Fibroblast of skin of back (primary cell): ENCODE data around the gene SPOCK1.

Experiments used
- DNase-seq: peaks from one replicate; pipeline ENCODE4 v3.0.0-alpha.2; 2013

The SPOCK1 gene

DNA sequence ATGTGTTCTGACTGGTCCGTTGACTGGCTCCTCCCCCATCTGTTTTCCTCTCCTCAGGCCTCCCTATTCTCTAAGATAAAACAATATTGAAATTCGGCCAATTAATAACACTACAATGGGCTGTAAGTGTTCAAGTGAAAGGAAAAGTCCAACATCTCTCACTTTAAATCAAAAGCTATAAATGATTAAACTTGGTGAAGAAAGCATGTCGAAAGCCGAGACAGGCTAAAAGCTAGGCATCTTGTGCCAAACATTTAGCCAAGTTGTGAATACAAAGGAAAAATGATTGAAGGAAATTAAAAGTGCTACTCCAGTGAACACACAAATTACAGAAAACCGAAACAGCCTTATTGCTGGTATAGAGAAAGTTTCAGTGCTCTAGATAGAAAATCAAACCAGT lies 310.6 kb downstream of the SPOCK1 start:
- DNase-seq: no peak

GRCh38 chr5:137186759-137187461 lies 312.2 kb downstream of the SPOCK1 start:
- DNase-seq: peak; percentile 86

DNA sequence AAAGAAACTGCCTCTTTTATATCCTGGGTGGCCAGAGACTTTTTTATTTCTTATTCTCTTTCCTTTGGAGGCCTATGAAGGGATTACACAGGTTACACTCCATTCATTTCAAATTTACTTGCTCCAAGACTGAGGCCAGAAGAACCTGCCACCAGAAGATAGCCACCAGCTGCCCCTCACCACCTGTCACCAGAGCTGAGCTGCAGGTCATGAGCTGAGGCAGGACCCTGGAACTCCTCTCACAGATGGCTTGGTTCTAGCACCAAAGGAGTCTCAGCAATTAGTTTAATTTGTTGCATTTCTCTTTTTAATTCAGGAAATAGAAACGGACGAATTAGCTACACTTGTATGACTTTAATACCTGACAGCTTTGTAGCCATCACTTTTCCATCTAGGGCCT lies 313.9 kb downstream of the SPOCK1 start:
- no peak for DNase-seq

- no peak for DNase-seq
Observed at GRCh38 chr5:137184734-137185133, 314.4 kb downstream of the SPOCK1 start.

GRCh38 chr5:137182576-137182975 lies 316.6 kb downstream of the SPOCK1 start:
- no peak for DNase-seq

DNA sequence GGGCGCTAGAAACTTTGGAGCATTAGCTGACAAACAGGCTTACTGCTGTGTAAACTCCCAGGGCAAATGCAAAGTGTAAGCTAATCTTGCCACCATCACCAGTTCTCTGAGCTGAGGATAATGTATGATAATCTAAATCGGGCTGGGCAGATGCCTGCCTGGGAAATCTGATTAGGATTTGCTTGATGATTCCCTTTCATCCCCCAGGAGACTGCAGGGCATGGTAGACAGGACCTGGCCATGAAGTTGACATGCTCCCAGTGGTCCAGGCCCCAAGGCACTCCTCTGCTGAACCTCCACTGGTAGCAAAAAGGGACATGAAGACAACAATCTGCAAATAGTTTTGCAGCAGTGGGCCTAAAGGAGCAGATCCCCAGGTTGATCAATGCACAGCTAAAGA lies 317.5 kb downstream of the SPOCK1 start:
- no peak for DNase-seq

DNA sequence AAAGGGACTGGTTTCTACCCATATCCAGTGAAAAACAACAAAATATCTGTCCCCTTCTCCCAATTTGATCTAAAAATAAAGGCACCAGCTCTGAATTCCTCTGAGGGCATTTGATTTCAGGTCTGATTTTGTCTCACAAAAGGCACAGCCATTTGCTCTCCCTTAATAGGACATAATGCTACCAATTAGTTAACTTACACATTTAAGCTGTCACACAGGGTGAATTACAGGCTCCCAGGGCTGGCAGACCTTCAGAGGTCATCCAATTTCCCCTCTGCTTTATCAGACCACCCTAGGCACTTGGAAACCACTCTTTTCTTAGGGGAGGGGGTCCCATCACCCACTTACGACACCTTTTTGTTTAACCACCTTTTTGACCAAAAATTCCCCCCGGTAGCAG lies 319.9 kb downstream of the SPOCK1 start:
- no peak for DNase-seq

DNA sequence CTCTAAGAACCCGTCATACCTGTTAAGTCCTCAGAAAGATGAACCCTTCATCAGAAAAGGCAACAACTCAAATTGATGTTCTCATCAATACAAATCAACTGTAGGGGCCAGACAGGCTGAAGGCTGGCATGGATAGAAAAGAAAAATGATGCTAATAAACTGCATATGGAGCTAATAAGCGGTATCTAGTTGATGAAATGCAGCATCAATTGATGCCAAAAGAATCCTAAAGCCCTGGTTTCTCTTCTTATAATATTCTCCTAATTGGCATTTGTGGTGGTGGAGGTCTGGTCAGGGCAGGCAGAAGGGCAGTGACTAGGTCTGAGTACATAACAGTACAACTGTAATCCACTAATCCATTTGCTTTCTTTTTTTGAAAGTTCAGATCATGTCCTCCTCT lies 322.5 kb downstream of the SPOCK1 start:
- DNase-seq: no peak

DNA sequence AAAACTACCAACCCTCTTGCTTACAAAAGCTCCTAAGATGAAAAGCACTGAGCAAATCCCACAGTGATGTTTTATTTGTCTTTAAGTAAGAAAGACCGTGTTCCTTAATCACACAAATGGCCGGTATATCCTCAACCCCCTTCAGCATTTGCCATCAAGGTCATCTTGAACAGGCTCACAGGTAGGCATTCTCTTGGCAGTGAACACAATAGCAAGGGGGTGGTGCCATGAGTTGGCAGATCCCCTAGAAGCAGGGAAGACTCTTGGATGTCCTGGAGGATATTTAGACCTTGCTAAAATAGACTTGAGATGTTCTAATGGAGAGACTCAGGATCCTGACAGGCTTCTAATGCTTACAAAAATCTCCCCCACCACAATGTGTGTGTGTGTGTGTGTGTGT lies 323.0 kb downstream of the SPOCK1 start:
- no peak for DNase-seq

- no peak for DNase-seq
Observed at GRCh38 chr5:137174196-137174595, 324.9 kb downstream of the SPOCK1 start.

- no peak for DNase-seq
Observed at GRCh38 chr5:137172258-137172657, 326.9 kb downstream of the SPOCK1 start.

DNA sequence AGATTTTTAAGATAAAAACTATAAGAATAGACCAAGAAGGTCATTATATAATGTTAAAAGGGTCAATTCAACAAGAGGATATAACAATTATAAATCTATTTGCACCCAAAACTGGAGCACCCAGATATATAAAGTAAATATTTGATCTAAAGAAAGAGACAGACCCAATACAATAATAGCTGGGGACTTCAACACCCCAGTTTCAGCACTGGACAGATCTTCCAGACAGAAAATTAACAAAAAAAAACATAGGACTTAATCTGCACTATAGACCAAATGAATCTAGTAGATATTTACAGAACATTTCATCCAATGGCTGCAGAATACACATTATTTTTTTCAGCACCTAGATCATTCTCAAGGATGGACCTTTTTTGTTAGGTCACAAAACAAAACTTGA lies 331.9 kb downstream of the SPOCK1 start:
- no peak for DNase-seq

DNA sequence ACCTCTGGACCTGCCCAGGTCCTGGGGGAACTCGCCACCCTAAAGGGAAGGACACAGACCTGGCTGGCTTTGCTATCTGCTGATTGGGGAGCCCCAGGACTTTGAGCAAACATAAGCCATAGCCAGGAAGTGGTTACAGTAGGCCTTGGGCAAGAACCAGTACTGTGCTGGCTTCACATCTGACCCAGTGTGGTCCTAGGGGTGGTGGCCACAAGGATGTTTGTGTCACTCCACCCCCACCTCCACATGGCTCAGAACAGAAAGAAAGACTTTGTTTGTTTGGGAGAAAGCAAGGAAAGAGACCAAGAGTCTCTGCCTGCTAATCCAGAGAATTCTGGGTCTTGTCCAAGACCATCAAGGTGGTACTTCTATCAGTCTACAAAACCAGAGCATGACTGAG lies 334.2 kb downstream of the SPOCK1 start:
- no peak for DNase-seq

- no peak for DNase-seq
Observed at GRCh38 chr5:137164536-137164935, 334.6 kb downstream of the SPOCK1 start.

- DNase-seq: no peak
Observed at GRCh38 chr5:137158691-137159090, 340.4 kb downstream of the SPOCK1 start.

- peak; percentile 27 for DNase-seq
Observed at GRCh38 chr5:137156180-137156579, 342.9 kb downstream of the SPOCK1 start.

DNA sequence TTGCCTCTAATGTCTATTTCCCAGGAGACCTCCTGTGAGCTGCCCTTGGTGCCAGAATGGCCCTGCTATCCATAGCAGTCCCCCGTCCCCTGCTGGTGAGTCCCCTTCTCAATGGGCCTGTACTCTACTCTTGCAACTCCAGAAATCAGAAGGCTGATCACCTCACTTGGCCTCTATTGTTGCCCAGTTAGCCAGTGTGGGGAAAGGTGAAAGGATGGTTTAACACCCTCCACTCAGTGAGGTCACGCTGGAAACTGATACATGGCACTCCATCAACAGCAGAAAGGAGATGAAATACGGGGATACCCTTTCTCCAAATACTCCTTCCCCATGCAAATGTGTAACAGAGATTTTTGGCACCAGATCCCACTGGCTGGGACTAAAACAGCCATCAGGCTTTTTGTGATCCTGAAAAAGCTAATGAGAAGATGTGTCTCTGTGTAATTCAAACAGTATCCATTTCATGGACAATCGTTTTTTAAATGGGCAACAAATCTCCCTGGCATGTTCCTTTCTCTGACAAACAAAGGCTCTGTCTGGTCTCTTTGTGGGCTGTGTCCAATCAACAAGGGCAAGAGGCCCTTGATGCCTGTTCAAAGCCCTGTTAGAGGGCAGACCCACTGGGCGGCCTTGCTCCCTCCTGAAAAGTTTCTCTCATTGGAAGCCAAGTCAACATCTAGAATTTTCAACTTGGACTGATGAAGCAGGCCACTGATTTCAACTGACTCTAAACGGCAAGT lies 343.7 kb downstream of the SPOCK1 start:
- DNase-seq: no peak

DNA sequence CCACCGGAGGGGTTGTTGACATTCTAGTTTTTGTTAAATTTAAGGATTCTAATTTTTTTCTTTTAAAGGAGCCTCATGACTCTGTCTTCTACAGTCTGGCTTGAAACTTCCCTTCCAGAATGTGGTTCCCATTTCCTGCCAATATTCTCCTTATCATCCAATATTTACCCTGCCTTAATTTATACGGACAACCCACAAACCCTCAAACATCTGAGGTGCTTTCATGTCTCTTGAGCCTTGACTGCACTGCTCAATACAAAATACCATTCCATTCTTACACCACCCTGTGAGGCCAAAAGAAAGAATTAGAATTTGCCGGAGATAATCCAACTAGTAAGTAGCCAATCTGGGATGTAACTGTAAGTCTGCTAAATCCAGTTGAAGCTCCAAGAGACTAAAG lies 346.5 kb downstream of the SPOCK1 start:
- DNase-seq: no peak

DNA sequence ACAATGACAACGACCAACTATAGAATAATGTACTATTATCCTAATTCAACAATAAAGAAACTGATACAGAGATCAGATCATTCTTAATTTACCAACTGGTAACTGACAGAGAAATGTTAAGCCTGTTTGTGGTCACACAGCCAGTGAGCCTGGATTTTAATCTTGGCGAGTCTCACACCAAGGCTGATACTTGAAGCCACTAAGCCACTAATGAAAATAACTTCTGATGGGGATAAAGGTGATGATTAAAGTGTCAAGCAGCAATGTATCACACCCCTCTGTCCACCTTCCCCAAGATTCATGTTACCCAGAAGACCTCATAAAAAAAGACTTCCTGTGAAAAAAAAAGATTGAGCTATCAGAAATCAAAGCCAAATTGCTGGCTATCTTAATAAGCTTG lies 350.5 kb downstream of the SPOCK1 start:
- DNase-seq: no peak

GRCh38 chr5:137148159-137148558 lies 351.0 kb downstream of the SPOCK1 start:
- peak; percentile 18 for DNase-seq

DNA sequence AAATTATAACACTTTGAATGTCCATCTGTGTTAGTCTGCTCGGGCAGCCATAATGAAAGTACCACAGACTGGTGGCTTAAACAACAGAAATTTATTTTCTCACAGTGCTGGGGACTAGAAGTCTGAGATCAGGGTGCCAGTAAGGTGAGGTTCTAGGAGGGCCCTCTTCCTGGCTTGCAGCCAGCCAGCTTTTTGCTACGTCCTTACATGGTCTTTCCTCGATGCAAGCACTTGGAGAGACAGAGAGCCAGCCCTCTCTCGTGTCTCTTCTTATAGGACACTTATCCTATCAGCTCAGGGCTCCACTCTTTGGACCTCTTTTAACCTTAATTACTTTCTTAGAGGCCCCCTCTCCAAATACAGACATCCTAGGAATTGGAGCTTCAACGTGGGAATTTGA lies 351.8 kb downstream of the SPOCK1 start:
- DNase-seq: peak; percentile 23

DNA sequence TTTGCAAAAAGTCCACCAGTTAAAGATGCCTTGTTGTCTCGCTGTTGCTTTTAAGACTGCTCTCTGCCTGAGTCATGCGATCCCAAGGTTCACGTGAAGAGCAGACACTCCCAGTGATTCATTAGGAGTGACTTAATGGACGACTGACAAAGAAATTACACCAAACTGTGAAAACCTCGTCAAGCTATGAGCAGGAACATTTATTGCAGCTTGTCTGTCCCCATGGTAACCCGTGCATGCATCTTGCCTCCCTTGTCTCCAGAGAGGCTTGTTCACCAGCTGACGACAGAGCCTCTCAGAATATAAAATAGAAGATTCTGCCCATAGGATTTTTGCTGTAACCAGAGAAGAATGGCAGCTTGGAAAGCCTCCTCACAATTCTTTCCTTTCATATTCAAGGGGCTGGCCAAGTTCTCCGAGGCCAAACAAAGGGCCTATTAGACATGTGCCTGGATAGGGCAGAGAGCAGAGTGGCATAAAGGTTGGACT lies 352.7 kb downstream of the SPOCK1 start:
- peak; percentile 99 for DNase-seq

- DNase-seq: peak; percentile 59
Observed at GRCh38 chr5:137145721-137146120, 353.4 kb downstream of the SPOCK1 start.

GRCh38 chr5:137144656-137145055 lies 354.5 kb downstream of the SPOCK1 start:
- no peak for DNase-seq
